ENCODE results near the gene DNAJC5G. TPM values are rescaled to one million over a fixed set of nuclear protein-coding genes. Genes with fewer than 3 reads are reported as not detected.

DNAJC5G gene
- total RNA-seq, 1 donor from 2014 or later = not detected

GRCh38 chr2:27294928-27295327 is 19.7 kb downstream of the DNAJC5G start:
- Histone ChIP-seq H3K9ac (no peak overlapping the region), H3K27me3 (peaks cover 5% of the 10 kb centered on the region), H4K20me1 (ENCODE audit: low read depth) (no peaks in the 10 kb centered on the region), H2AFZ (replicated peaks) (no peak overlapping the region), H3F3A (ENCODE audit: low read depth) (no peaks in the 10 kb centered on the region), H3K4me1 (no peaks in the 10 kb centered on the region), H3K4me3 (no peak overlapping the region), H3K36me3 (no peaks in the 10 kb centered on the region), H3K27ac (no peak overlapping the region), H3K79me2 (ENCODE audit: low read depth) (no peaks in the 10 kb centered on the region), H3K4me2 (no peak overlapping the region), H3K9me3 (ENCODE audit: low read depth) (no peaks in the 10 kb centered on the region)
- Mint-ChIP-seq H3K27ac (no peak overlapping the region), H3K9me3 (no peaks in the 10 kb centered on the region), H3K4me3 (no peak overlapping the region), H3K27me3 (ENCODE audit: insufficient read depth, low read depth) (peaks cover 11% of the 10 kb centered on the region), H3K4me1 (no peaks in the 10 kb centered on the region), H3K36me3 (no peaks in the 10 kb centered on the region)
- TF ChIP-seq EZH2phosphoT487 (IDR thresholded peaks at IDR 0.05) = no peak
- TF ChIP-seq, protein P1, sequence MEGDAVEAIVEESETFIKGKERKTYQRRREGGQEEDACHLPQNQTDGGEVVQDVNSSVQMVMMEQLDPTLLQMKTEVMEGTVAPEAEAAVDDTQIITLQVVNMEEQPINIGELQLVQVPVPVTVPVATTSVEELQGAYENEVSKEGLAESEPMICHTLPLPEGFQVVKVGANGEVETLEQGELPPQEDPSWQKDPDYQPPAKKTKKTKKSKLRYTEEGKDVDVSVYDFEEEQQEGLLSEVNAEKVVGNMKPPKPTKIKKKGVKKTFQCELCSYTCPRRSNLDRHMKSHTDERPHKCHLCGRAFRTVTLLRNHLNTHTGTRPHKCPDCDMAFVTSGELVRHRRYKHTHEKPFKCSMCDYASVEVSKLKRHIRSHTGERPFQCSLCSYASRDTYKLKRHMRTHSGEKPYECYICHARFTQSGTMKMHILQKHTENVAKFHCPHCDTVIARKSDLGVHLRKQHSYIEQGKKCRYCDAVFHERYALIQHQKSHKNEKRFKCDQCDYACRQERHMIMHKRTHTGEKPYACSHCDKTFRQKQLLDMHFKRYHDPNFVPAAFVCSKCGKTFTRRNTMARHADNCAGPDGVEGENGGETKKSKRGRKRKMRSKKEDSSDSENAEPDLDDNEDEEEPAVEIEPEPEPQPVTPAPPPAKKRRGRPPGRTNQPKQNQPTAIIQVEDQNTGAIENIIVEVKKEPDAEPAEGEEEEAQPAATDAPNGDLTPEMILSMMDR (IDR thresholded peaks at IDR 0.05) = no peak
- TF ChIP-seq EZH2 (IDR thresholded peaks at IDR 0.05) = no peak
- no peak for DNase-seq (ENCODE audit: low spot score)

GRCh38 chr2:27296481-27296880 is 21.2 kb downstream of the DNAJC5G start:
- H3K4me3 Mint-ChIP-seq = no peak overlapping the region
- Histone ChIP-seq H4K20me1 (ENCODE audit: low read depth) (no peaks in the 10 kb centered on the region), H3K4me3 (no peak overlapping the region), H3F3A (ENCODE audit: low read depth) (no peaks in the 10 kb centered on the region), H3K4me1 (no peaks in the 10 kb centered on the region), H3K79me2 (ENCODE audit: low read depth) (no peaks in the 10 kb centered on the region), H3K27ac (no peak overlapping the region), H3K9me3 (ENCODE audit: low read depth) (no peaks in the 10 kb centered on the region), H3K36me3 (no peaks in the 10 kb centered on the region), H2AFZ (replicated peaks) (no peak overlapping the region), H3K9ac (no peak overlapping the region), H3K27me3 (peaks cover 4% of the 10 kb centered on the region), H3K4me2 (no peak overlapping the region)
- TF ChIP-seq EZH2 (IDR thresholded peaks at IDR 0.05) = no peak
- TF ChIP-seq EZH2phosphoT487 (IDR thresholded peaks at IDR 0.05) = no peak
- TF ChIP-seq, protein P1 (IDR thresholded peaks at IDR 0.05) = no peak
- DNase-seq (ENCODE audit: low spot score) = no peak
- no peak overlapping the region for H3K27ac Mint-ChIP-seq
- no peaks in the 10 kb centered on the region for H3K4me1 Mint-ChIP-seq
- H3K9me3 Mint-ChIP-seq = no peaks in the 10 kb centered on the region
- H3K27me3 Mint-ChIP-seq (ENCODE audit: insufficient read depth, low read depth) = peaks cover 11% of the 10 kb centered on the region
- no peaks in the 10 kb centered on the region for H3K36me3 Mint-ChIP-seq

DNA sequence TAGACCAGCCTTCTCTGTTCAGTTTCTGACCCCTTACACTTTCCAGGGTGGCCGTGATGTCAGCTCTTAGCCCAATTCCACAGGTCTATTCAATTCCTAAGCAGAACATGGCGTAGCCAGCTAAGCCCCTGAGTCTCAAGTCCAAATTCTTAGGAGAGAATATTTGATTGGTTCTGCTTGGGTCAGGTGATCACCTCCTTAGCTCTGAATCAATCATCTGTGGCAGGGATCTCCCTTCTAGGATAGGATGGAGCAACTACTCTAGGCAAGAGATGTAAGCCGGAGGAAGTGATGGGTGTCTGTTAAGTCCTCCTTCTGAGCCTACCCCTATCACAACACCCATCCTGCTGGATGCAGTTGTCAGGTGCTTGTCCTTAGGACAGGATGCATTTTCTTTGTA is 22.0 kb downstream of the DNAJC5G start:
- no peaks in the 10 kb centered on the region for H3K79me2 ChIP-seq (ENCODE audit: low read depth)
- H3K4me3 ChIP-seq = no peak overlapping the region
- no peaks in the 10 kb centered on the region for H3K27me3 ChIP-seq
- no peaks in the 10 kb centered on the region for H3K9me3 Mint-ChIP-seq
- no peaks in the 10 kb centered on the region for H3K4me1 Mint-ChIP-seq
- H2AFZ ChIP-seq (replicated peaks) = no peak overlapping the region
- peaks cover 8% of the 10 kb centered on the region for H3K27me3 Mint-ChIP-seq (ENCODE audit: insufficient read depth, low read depth)
- H3K9me3 ChIP-seq (ENCODE audit: low read depth) = no peaks in the 10 kb centered on the region
- no peak overlapping the region for H3K27ac ChIP-seq
- DNase-seq (ENCODE audit: low spot score) = no peak
- H3K4me1 ChIP-seq = no peaks in the 10 kb centered on the region
- no peaks in the 10 kb centered on the region for H3K36me3 Mint-ChIP-seq
- no peaks in the 10 kb centered on the region for H3K36me3 ChIP-seq
- H3K27ac Mint-ChIP-seq = no peak overlapping the region
- H4K20me1 ChIP-seq (ENCODE audit: low read depth) = no peaks in the 10 kb centered on the region
- TF ChIP-seq EZH2phosphoT487 (IDR thresholded peaks at IDR 0.05) = no peak
- TF ChIP-seq, protein P1 (IDR thresholded peaks at IDR 0.05) = no peak
- no peak overlapping the region for H3K9ac ChIP-seq
- no peaks in the 10 kb centered on the region for H3F3A ChIP-seq (ENCODE audit: low read depth)
- H3K4me3 Mint-ChIP-seq = no peak overlapping the region
- no peak overlapping the region for H3K4me2 ChIP-seq

Data from neural progenitor cell (in vitro differentiated cells).